Measurements from ENCODE around the gene OR8B12.

OR8B12 gene

GRCh38 chr11:124583781-124584180, 40.3 kb upstream of the OR8B12 start:
- Histone ChIP-seq H3K9me3 (no peaks in the 10 kb centered on the region), H3K4me1 (ENCODE audit: control insufficient read depth in 1 of 2, insufficient read depth in 1 of 2, low read depth in 1 of 2, low read length in 1 of 2) (no peaks in the 10 kb centered on the region), H3K27ac (no peak overlapping the region), H3K36me3 (no peaks in the 10 kb centered on the region), H3K27me3 (peaks cover 12% of the 10 kb centered on the region), H3K4me3 (ENCODE audit: low read depth in 1 of 2, low read length in 1 of 2) (no peak overlapping the region)
- no peak for TF ChIP-seq CTCF (IDR thresholded peaks at IDR 0.05)

- Histone ChIP-seq H3K27me3 (peaks cover 12% of the 10 kb centered on the region), H3K4me1 (ENCODE audit: control insufficient read depth in 1 of 2, insufficient read depth in 1 of 2, low read depth in 1 of 2, low read length in 1 of 2) (no peaks in the 10 kb centered on the region), H3K9me3 (no peaks in the 10 kb centered on the region), H3K27ac (no peak overlapping the region), H3K36me3 (no peaks in the 10 kb centered on the region), H3K4me3 (ENCODE audit: low read depth in 1 of 2, low read length in 1 of 2) (no peak overlapping the region)
- TF ChIP-seq CTCF (IDR thresholded peaks at IDR 0.05), result no peak
These were observed 39.1 kb upstream of the OR8B12 start for GRCh38 chr11:124582565-124582964.

GRCh38 chr11:124581817-124582216, 38.4 kb upstream of the OR8B12 start:
- H3K36me3 ChIP-seq, result no peaks in the 10 kb centered on the region
- H3K4me1 ChIP-seq (ENCODE audit: control insufficient read depth in 1 of 2, insufficient read depth in 1 of 2, low read depth in 1 of 2, low read length in 1 of 2), result no peaks in the 10 kb centered on the region
- no peak overlapping the region for H3K27ac ChIP-seq
- no peak overlapping the region for H3K4me3 ChIP-seq (ENCODE audit: low read depth in 1 of 2, low read length in 1 of 2)
- no peak for TF ChIP-seq CTCF (IDR thresholded peaks at IDR 0.05)
- H3K9me3 ChIP-seq, result no peaks in the 10 kb centered on the region
- H3K27me3 ChIP-seq, result peaks cover 12% of the 10 kb centered on the region

- H3K9me3 ChIP-seq, result no peaks in the 10 kb centered on the region
- no peak for TF ChIP-seq CTCF (IDR thresholded peaks at IDR 0.05)
- no peaks in the 10 kb centered on the region for H3K36me3 ChIP-seq
- H3K27ac ChIP-seq, result no peak overlapping the region
- H3K4me3 ChIP-seq (ENCODE audit: low read depth in 1 of 2, low read length in 1 of 2), result no peak overlapping the region
- no peaks in the 10 kb centered on the region for H3K4me1 ChIP-seq (ENCODE audit: control insufficient read depth in 1 of 2, insufficient read depth in 1 of 2, low read depth in 1 of 2, low read length in 1 of 2)
- H3K27me3 ChIP-seq, result peaks cover 6% of the 10 kb centered on the region
These were observed 35.3 kb upstream of the OR8B12 start for GRCh38 chr11:124578761-124579160.

- H3K27ac ChIP-seq, result no peak overlapping the region
- H3K36me3 ChIP-seq, result no peaks in the 10 kb centered on the region
- H3K9me3 ChIP-seq, result no peaks in the 10 kb centered on the region
- H3K4me1 ChIP-seq (ENCODE audit: control insufficient read depth in 1 of 2, insufficient read depth in 1 of 2, low read depth in 1 of 2, low read length in 1 of 2), result no peaks in the 10 kb centered on the region
- peaks cover 5% of the 10 kb centered on the region for H3K27me3 ChIP-seq
- no peak overlapping the region for H3K4me3 ChIP-seq (ENCODE audit: low read depth in 1 of 2, low read length in 1 of 2)
- TF ChIP-seq CTCF (IDR thresholded peaks at IDR 0.05), result no peak
These were observed 34.4 kb upstream of the OR8B12 start for GRCh38 chr11:124577716-124578427.
